AG04450 (cell line): ENCODE measurements around the gene MSANTD2. TPM values are rescaled to one million over a fixed set of nuclear protein-coding genes. Genes with fewer than 3 reads are reported as not detected.

Source experiments
- CTCF ChIA-PET: fragments of 300-600, 350-600 bp; formaldehyde crosslinking; extraction: SDS; loops from one replicate; lab custom pipeline; 2022; ENCODE audit warnings: antibody characterized with exemption, inconsistent platforms; lab: Charles Lee
- POLR2A ChIA-PET: fragments of 350-600 bp; formaldehyde crosslinking; extraction: SDS; loops from one replicate; lab custom pipeline; 2021; ENCODE audit warnings: antibody characterized with exemption, inconsistent platforms; lab: Yijun Ruan, JAX
- DNase-seq: peaks from one replicate; pipeline ENCODE4 v3.0.0-alpha.2; 2011; ENCODE audit warnings: low read depth, low spot score
- H3K27ac ChIP-seq: one replicate; pipeline ENCODE4 v1.5.1; 2012; ENCODE audit warnings: low read depth, low read length, control low read depth
- H3K27me3 ChIP-seq: one replicate; pipeline ENCODE4 v1.6.0; 2012; ENCODE audit warnings: low read length; ENCODE audit not compliant: control insufficient read depth, insufficient read depth
- H3K4me3 ChIP-seq: 2 replicates; pipeline ENCODE4 v1.5.1; 2011; ENCODE audit warnings: mild to moderate bottlenecking, low read depth, low read length, control low read depth
- H3K9me3 ChIP-seq: 2 replicates; pipeline ENCODE4 v1.5.1; 2012; ENCODE audit warnings: low read length; ENCODE audit not compliant: control insufficient read depth, insufficient read depth
- CTCF ChIP-seq: IDR thresholded peaks from 2 replicates; pipeline ENCODE4 v1.5.1; 2011; ENCODE audit warnings: low read depth, low read length, control low read depth, inconsistent platforms
- polyA plus RNA-seq: library from polyadenylated mRNA; depleted of rRNA; stranded (reverse); fragments of >200 nt; gene quantifications from 2 replicates; pipeline ENCODE4 v1.2.3, GENCODE V29; 2011

The MSANTD2 gene
- polyA plus RNA-seq, 1 experiment: 9.8 TPM

- POLR2A ChIA-PET: no interaction called here
- H3K9me3 ChIP-seq: no peaks in the 10 kb centered on the region
- H3K4me3 ChIP-seq: no peak overlapping the region
- CTCF ChIA-PET: interaction anchor here (0.8 to 2.8 kb wide), 5 partner anchors 11 to 107 kb away, joined by 3 to 16 read pairs (median 4); partner anchors contain the start of gene NRGN
- peaks cover 8% of the 10 kb centered on the region for H3K27me3 ChIP-seq
- TF ChIP-seq CTCF: no peak
- H3K27ac ChIP-seq: no peak overlapping the region
- no peak for DNase-seq
Observed at GRCh38 chr11:124751391-124751740, 48.8 kb downstream of the MSANTD2 start.

GRCh38 chr11:124749912-124750311 lies 50.3 kb downstream of the MSANTD2 start:
- ChIA-PET CTCF (interaction anchor here (1.2 to 1.7 kb wide), 2 partner anchors 10 to 14 kb away, joined by 4 to 7 read pairs; partner anchors contain the start of gene NRGN), POLR2A (no interaction called here)
- TF ChIP-seq CTCF: no peak
- Histone ChIP-seq H3K9me3 (peaks cover 3% of the 10 kb centered on the region; the same call in 1 of the 2 replicates), H3K27ac (no peak overlapping the region), H3K4me3 (no peak overlapping the region), H3K27me3 (peaks cover 8% of the 10 kb centered on the region)
- no peak for DNase-seq

DNA sequence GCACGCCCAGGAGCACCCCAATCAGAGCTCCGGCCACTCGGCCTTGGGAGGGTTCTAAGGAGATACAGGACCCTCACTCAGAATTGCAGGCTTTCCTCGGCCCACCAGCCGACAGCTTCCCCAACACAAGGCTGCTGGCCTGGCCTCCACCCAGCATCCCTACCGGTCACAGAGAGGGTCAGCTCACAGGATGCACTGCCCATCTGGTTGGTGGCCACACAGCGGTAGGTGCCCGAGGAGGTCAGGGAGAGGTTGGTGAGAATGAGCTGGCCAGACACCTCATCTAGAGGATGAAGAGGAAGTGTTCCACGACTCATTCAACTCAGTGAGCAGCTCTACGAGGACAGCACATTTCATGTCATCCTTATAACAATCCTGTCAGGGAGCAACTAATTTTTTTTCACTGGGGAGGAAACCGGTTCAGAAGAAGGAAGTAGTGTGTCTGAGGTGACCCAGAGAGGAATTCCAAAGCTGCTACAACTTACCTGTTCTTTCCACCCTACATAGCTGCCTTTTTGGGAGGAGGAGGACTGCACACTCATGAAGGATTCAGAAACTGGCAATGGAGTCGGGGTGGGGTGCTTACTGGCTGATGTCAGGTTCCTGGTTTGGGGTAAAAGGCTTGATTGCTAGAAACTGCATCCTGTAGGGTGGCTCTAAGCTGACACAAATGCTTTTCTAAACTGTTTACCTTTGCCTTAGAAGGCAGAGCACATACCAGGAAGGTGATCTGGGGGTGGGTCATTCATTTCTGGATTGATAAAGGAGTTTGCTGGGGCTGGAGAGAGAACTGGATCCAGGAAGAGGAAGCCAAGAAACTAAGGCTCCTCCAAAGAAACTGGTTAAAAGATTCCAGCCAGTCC lies 51.5 kb downstream of the MSANTD2 start:
- no peak for DNase-seq
- TF ChIP-seq CTCF: no peak
- ChIA-PET CTCF (interaction anchor here (0.9 to 2.1 kb wide), 5 partner anchors 9 to 79 kb away, joined by 4 to 10 read pairs (median 7); partner anchors contain the start of gene NRGN), POLR2A (interaction anchor here (0.6 kb wide), 1 partner anchor 88 kb away, joined by 3 read pairs; no protein-coding TSS in a partner anchor)
- Histone ChIP-seq H3K9me3 (peaks cover 3% of the 10 kb centered on the region; the same call in 1 of the 2 replicates), H3K4me3 (no peak overlapping the region), H3K27ac (no peak overlapping the region), H3K27me3 (peaks cover 8% of the 10 kb centered on the region)

DNA sequence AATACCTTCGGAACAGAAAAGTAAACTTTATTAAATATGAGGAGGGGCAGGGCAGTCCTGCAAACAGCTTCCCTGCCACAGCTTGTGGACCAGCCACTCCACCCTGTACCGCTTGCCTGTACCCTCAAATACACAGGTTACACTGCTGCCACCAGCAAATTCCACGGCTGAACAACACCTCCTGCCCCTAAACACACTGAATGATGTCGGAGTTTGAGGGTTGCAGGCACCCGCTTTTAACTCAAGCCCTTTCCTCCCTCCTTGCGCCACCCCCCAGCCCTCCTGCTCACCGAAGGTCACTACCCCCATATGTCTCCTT lies 52.1 kb downstream of the MSANTD2 start:
- Histone ChIP-seq H3K9me3 (peaks cover 3% of the 10 kb centered on the region; the same call in 1 of the 2 replicates), H3K27me3 (peaks cover 8% of the 10 kb centered on the region), H3K4me3 (no peak overlapping the region), H3K27ac (no peak overlapping the region)
- CTCF ChIA-PET: interaction anchor here (0.9 to 2.1 kb wide), 5 partner anchors 8 to 79 kb away, joined by 4 to 10 read pairs (median 7); partner anchors contain the start of gene NRGN
- POLR2A ChIA-PET: interaction anchor here (0.6 kb wide), 1 partner anchor 88 kb away, joined by 3 read pairs; no protein-coding TSS in a partner anchor
- DNase-seq: no peak
- TF ChIP-seq CTCF: no peak
